Measurements from ENCODE around the gene FRMD4A.

DNA sequence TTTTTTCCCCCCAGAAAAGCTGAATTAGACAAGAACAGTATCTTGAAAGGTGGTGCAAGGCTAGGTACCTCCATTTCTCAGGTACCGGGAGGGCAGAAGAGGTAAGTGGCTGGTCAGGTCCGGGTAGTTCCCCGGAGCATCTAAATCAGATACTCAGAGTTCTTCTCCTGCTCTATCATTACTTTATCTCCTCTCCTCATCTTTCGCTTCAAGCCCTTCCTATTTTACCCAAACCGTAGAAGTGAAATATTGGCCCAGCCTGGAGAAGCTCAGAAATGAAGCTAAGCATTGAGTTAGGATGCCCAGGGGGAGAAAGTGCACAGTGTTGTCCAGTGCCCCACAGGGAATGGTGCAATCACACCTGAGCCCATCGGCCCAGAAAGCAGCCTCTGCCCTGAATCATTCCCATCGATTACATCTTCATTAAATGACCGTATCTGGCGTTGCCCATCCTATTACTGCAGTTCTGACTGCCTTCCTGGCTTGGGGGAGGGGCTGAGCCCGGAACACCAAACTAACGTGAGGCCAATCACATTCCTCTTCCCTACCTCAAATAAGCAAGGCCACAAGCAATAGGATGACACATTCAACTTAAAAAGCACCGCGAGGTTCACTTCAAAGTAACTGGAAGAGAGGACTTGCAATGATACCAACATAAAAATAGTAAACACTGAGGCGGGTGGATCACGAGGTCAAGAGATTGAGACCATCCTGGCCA lies 627.5 kb downstream of the FRMD4A start:
- TF ChIP-seq CTCF (IDR thresholded peaks at IDR 0.05; ENCODE audit: borderline replicate concordance, extremely low read depth, low read length, poor library complexity, severe bottlenecking) (no peak), EZH2 (IDR thresholded peaks at IDR 0.05; ENCODE audit: borderline replicate concordance, low read depth, low read length, severe bottlenecking) (no peak)
